Esophagus (tissue), 2 donors: Measurements from ENCODE around the gene GRM7. TPM values are rescaled to one million over a fixed set of nuclear protein-coding genes. Genes with fewer than 3 reads are reported as not detected.

ENCODE experiments used
- H3K27ac ChIP-seq, 2 donors: one replicate each; pipeline ENCODE4 v1.5.1; 2013; ENCODE audit warnings: low read depth in 2 of 2, mild to moderate bottlenecking in 2 of 2, inconsistent platforms in 1 of 2, low read length in 1 of 2, moderate library complexity in 1 of 2
- H3K27me3 ChIP-seq, 2 donors: one replicate each; pipeline ENCODE4 v1.6.1; 2013; ENCODE audit warnings: low read length in 2 of 2, control low read depth in 1 of 2, mild to moderate bottlenecking in 1 of 2; ENCODE audit not compliant: insufficient read depth in 2 of 2, control insufficient read depth in 1 of 2
- H3K36me3 ChIP-seq, 2 donors: one replicate each; pipeline ENCODE4 v1.6.1; 2013; ENCODE audit warnings: low read length in 1 of 2; ENCODE audit not compliant: control insufficient read depth in 2 of 2, insufficient read depth in 2 of 2
- H3K4me1 ChIP-seq, 2 donors: one replicate each; pipeline ENCODE4 v1.6.1; 2013; ENCODE audit warnings: low read length in 1 of 2; ENCODE audit not compliant: control insufficient read depth in 2 of 2, insufficient read depth in 2 of 2
- H3K4me3 ChIP-seq, 2 donors: one replicate each; pipeline ENCODE4 v1.5.1; 2013; ENCODE audit warnings: low read length in 2 of 2, mild to moderate bottlenecking in 2 of 2, low read depth in 1 of 2, moderate library complexity in 1 of 2
- H3K9me3 ChIP-seq, 2 donors: one replicate each; pipeline ENCODE4 v1.6.1; 2013; ENCODE audit warnings: mild to moderate bottlenecking in 2 of 2, low read depth in 1 of 2, low read length in 1 of 2, moderate library complexity in 1 of 2; ENCODE audit not compliant: control insufficient read depth in 2 of 2, insufficient read depth in 1 of 2
- WGBS, 2 donors: extraction: QIAGEN DNeasy Blood & Tissue Kit; methylation state at CpG; one replicate each; pipeline ENCODE4 v1.1.7; 2013; 5-methylcytosine and 5-hydroxymethylcytosine counted together
- polyA plus RNA-seq, 2 donors: library from polyadenylated mRNA; stranded (reverse); fragments of 200-250 nt; gene quantifications; one replicate each; pipeline ENCODE4 v1.2.3, GENCODE V29; 2013
- donor health status: healthy with polysubstance abuse.
- donor health status: Bipolar disorder and iron deficiency.

Gene GRM7
- polyA plus RNA-seq, 2 donors, result 0.01 TPM; not detected in 1

DNA sequence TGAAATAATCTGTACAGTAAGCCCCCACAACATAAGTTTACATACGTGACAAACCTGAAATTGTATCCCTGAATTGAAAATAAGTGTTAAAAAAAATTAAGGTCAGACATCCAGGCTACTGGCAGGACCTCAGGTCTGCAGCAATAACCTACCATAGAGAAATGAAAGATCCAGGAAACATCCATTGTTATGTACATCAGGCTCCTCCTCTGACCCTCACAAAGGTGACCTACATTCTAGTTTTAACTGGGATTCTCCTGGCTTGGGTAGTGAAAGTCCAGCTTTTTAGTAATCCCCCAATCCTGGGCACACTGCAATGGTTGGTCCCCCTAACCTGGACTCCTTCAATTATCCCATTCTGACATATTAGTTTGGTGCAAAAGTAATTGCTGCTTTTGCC, 891.1 kb downstream of the GRM7 start:
- Histone ChIP-seq H3K27ac (no peak overlapping the region), H3K4me3 (no peak overlapping the region), H3K36me3 (no peaks in the 10 kb centered on the region), H3K9me3 (no peaks in the 10 kb centered on the region), H3K4me1 (no peaks in the 10 kb centered on the region), H3K27me3 (no peaks in the 10 kb centered on the region)
- WGBS, 2 donors, result 66 to 90% methylated on average over 1 of the region's 1 CpG

DNA sequence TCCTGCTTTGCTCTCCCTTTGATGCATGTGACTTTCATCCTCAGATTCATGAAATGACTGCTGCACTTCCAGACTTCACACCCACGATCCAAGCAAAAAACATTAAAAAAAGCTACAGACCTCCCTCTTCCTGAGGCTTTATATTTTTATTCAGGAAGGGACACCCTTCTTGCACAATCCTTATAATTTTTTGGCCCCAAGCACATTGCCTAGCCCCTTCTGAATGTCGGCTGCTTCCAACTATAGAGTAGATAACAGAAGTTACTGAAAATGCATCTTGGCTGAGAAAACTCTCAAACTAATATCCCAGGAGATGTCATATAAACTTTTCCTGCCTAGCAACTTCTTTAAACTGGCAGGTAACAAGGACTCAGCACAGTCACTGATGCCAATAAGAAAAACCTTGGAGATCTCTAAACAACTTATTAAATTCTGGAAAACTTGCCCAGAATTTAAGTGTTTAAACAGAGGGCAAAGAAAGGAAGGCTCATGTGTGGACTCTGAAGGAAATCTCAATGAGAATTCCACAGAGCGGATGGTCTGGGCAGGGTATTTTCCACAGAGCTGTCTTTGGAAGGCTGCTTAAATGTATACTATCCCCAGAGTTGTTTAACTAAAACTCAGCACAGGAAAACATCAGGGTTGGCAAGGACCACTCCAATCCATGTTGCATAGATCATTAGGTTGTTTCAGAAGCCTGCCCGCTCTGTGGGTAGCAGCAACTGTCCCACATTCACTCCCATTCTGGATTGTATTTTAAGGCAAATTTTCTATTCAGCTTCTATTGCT, 893.9 kb downstream of the GRM7 start:
- H3K36me3 ChIP-seq, result no peaks in the 10 kb centered on the region
- H3K4me3 ChIP-seq, result no peak overlapping the region
- H3K4me1 ChIP-seq, result no peaks in the 10 kb centered on the region
- 62 to 64% methylated on average over 4 of the region's 4 CpGs for WGBS, 2 donors
- H3K9me3 ChIP-seq, result no peaks in the 10 kb centered on the region
- H3K27ac ChIP-seq, result no peak overlapping the region
- no peaks in the 10 kb centered on the region for H3K27me3 ChIP-seq

DNA sequence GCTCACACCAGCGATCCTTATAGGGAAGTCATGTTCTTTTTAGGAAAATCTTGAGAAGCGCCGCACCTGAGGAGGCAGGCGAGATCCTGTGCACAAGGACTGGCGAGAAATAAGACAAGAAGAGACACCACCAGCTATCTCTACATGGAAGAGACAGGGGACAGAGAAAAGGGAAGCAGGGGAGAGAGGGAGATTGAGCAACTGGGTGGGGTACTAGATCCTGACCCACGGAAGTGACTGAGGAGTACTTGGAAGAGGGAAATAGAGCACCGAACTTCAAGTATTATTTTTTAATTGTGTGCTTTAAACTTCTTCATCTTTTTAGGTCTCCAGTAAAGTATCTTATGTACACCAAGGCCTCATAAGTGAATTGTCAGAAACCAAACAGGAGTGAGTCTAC, 898.7 kb downstream of the GRM7 start:
- no peak overlapping the region for H3K4me3 ChIP-seq
- H3K4me1 ChIP-seq, result no peaks in the 10 kb centered on the region
- 88 to 91% methylated on average over 7 of the region's 7 CpGs for WGBS, 2 donors
- H3K27ac ChIP-seq, result no peak overlapping the region
- H3K27me3 ChIP-seq, result no peaks in the 10 kb centered on the region
- H3K36me3 ChIP-seq, result no peaks in the 10 kb centered on the region
- H3K9me3 ChIP-seq, result no peaks in the 10 kb centered on the region

DNA sequence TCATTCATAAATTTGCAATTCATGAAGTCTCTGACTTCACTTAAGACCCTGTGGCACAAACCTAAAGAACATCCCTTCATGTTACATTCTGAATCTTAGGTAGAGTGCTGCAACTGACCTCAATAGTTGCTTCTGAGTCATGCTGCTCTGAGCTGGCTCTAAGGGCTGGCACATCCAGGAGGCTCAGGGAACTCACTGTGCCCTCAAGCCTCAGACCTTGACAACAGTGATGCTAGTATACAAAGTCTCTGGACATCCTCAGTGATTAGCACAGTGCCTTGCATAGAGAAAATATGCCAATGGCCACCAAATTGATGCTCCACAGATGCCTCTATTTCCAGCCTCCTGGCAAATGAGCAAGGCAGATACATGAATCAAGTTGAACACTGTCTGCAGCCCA, 899.8 kb downstream of the GRM7 start:
- Histone ChIP-seq H3K4me3 (no peak overlapping the region), H3K9me3 (no peaks in the 10 kb centered on the region), H3K4me1 (no peaks in the 10 kb centered on the region), H3K27ac (no peak overlapping the region), H3K36me3 (no peaks in the 10 kb centered on the region), H3K27me3 (no peaks in the 10 kb centered on the region)

DNA sequence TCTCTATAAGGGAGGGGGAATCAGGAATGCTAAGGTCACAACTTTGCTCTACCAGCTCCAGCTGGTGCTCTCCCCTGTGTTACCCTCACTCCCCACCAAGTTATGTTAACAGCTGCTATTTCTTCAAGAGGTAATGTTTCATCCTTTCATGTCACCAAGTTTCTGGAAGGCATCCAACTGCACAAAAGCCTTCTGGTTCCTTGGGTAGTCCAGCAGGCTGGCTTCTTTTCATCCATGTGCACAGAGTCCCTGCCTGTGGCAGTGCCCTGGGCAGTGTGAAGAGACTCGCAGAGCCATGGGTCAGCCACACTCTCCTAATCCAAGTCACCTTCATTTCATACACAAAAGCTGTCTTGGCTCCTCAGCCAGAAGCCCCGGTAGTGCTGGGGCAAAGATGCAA, 903.2 kb downstream of the GRM7 start:
- Histone ChIP-seq H3K27ac (no peak overlapping the region), H3K27me3 (no peaks in the 10 kb centered on the region), H3K9me3 (no peaks in the 10 kb centered on the region), H3K36me3 (no peaks in the 10 kb centered on the region), H3K4me1 (no peaks in the 10 kb centered on the region), H3K4me3 (no peak overlapping the region)
- 85 to 91% methylated on average over 2 of the region's 2 CpGs for WGBS, 2 donors

DNA sequence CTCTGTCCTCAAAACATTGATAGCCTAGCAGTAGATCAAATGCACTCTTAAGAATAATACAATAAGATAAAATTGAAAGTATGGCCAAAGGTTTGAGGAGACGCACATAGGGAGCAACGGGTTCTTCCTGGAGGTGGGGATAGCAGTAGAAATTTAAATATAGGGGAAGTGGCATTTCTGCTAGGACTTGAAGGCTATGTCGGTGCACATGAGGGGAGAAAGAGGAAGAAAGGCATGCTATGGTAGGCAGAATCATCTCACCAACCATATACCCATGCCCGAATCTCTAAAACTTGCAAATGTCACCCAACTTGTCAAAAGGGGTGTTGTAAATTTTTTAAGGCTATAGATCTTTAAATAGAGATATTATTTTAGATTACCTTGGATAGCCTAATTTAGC, 905.6 kb downstream of the GRM7 start:
- H3K36me3 ChIP-seq, result no peaks in the 10 kb centered on the region

DNA sequence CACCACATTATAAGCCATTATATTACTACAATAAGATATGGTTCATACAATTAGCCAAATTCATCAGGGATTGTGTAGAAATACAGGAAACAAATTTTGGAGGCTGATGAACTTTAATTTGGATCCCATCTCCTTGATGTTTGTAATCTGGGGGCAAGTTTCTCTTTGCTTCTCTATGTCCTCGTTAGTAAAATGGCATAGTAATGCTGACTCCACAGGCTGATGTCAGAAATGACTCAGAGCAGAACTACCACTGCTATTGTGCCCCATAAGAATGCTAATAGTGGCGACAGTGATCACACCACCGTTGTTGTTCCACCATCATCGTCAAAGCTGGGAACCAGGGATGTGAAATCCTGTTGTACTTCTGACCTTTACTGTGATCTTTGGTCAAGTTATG, 918.4 kb downstream of the GRM7 start:
- Histone ChIP-seq H3K27me3 (no peaks in the 10 kb centered on the region), H3K4me1 (no peaks in the 10 kb centered on the region), H3K9me3 (no peaks in the 10 kb centered on the region), H3K27ac (no peak overlapping the region), H3K4me3 (no peak overlapping the region), H3K36me3 (no peaks in the 10 kb centered on the region)
- WGBS, 2 donors, result 77 to 78% methylated on average over 4 of the region's 4 CpGs

More for the DNA sequence above, 905.6 kb downstream of the GRM7 start:
- Histone ChIP-seq H3K9me3 (no peaks in the 10 kb centered on the region), H3K27me3 (no peaks in the 10 kb centered on the region), H3K4me1 (no peaks in the 10 kb centered on the region), H3K4me3 (no peak overlapping the region), H3K27ac (no peak overlapping the region)
- WGBS, 2 donors, result 85 to 91% methylated on average over 4 of the region's 4 CpGs

DNA sequence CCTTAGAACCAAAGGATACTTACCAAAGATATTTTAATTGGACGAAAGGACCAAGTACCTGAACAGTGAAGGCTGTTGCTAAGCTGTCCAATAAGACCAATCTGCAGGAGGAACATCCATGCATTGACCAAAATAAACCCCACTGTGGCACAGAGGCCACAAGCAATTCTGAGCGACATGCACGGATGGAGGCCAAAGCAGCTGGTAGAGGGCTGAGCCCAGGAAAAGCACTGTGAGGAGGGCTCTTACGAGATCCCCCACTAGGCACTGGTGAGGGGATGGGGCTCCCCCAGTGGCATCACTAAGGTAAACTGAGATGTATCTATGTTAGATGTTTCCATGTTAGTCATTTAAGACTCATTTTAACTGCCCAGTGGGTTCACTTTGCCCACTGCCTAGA, 920.5 kb downstream of the GRM7 start:
- WGBS, 2 donors, result 86 to 89% methylated on average over 4 of the region's 4 CpGs
- Histone ChIP-seq H3K4me1 (no peaks in the 10 kb centered on the region), H3K9me3 (no peaks in the 10 kb centered on the region), H3K36me3 (no peaks in the 10 kb centered on the region), H3K4me3 (no peak overlapping the region), H3K27me3 (no peaks in the 10 kb centered on the region), H3K27ac (no peak overlapping the region)

DNA sequence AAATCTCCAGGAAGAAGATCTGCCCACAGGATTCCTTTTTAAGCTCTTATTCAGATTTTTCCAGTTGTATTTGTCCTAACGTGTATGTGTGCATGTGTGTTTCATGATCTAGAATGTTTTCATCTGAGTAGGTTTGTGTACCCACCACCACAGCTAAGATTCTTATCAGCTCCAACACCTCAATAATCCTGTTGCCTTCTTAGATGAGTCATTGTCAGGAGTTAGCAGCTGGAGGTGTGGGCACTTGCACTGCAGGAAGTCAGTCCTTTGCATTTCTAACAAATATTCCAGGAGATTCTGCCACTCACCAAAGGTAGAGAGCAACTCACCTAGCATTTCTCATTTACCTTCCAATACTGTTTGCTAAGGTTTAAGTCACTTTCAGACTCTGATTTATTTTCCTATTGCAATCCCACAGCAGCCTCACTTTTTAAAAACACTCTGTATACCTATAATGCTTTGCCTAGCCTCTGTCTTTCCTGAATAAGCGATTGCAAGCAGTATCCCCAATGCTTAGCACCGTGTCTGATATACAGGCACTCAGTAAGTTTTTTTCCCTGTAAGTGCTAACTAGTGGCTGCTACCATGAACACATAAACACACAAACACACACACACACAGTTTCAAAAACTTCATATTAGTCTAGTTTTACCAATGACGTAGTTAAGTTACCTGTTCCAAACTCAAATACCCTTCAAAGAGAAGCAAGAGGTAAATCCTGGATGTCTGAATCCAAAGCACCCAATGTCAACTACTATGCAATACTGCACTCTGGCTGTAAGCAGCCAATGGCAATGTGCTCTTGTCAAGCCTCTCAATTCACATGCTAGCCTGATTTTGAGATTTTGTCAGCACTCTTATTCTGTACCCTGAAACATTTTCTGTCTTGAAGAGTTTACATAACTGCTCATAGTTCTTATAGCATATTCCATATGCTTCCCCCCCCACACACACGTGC, 927.2 kb downstream of the GRM7 start:
- Histone ChIP-seq H3K4me1 (no peaks in the 10 kb centered on the region), H3K4me3 (no peak overlapping the region), H3K9me3 (no peaks in the 10 kb centered on the region), H3K27ac (no peak overlapping the region), H3K36me3 (no peaks in the 10 kb centered on the region), H3K27me3 (no peaks in the 10 kb centered on the region)
- WGBS, 2 donors, result 59 to 65% methylated on average over 5 of the region's 5 CpGs
